Panc1 (cell line): ENCODE results near the gene CLINT1.

Source experiments
- POLR2AphosphoS5 ChIP-seq: IDR thresholded peaks from 2 replicates; pipeline ENCODE4 v1.6.1; 2012; ENCODE audit warnings: mild to moderate bottlenecking, low read depth, low read length, moderate library complexity
- SIN3A ChIP-seq: IDR thresholded peaks from 2 replicates; pipeline ENCODE4 v1.6.1; 2012; ENCODE audit warnings: low read depth, mild to moderate bottlenecking, low read length, moderate library complexity, borderline replicate concordance; ENCODE audit not compliant: insufficient read depth
- TCF7L2 ChIP-seq: IDR thresholded peaks from 2 replicates; pipeline ENCODE4 v1.6.1; 2011; ENCODE audit warnings: mild to moderate bottlenecking, low read depth, low read length, inconsistent platforms
- TF ChIP-seq, protein P1 (sequence below): fragments of 450-650 bp; IDR thresholded peaks from 2 replicates; pipeline ENCODE4 v1.5.1; 2017; ENCODE audit warnings: mild to moderate bottlenecking
- TF ChIP-seq, protein P2 (sequence below), 2 experiments: IDR thresholded peaks; 2 replicates each; pipeline ENCODE4 v1.6.1; 2011 to 2012; ENCODE audit warnings: low read depth in 2 of 2, control low read depth in 1 of 2, low read length in 1 of 2, mild to moderate bottlenecking in 1 of 2, moderate library complexity in 1 of 2; ENCODE audit not compliant: insufficient read depth in 1 of 2

DNA sequence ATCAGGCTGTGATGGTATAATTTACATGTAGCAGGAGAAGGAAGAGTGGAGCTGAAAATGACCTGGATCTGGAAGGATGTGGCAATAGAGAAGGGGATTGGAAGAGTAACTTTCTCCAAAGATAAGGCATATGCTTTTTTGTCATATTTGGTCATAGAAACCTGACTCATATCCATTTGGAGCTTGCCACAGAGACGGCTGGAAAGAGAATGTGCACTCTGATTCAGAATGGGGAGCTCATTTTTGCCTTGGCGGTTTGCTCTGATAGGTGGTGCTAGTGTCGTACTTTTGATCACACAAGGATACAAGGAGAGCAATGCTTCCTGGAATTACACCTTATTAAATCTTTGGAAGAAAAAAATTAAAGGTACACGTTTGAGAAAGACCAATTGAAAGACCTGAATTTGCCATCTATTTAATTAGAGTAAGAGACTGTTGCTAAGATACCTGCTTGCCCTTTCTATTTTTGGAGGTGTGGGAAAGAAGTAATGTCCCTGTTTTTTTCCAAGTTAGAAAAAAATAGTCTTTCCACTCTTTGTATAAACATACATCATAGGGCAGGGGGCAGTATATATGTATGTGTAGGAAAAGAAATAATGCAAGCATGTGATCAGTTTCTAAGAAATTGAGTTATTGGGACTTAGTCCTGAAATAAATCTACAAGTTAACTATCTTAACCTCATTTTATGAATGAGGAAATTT, 110.0 kb downstream of the CLINT1 start:
- no peak for TF ChIP-seq POLR2AphosphoS5
- TF ChIP-seq, protein P1, sequence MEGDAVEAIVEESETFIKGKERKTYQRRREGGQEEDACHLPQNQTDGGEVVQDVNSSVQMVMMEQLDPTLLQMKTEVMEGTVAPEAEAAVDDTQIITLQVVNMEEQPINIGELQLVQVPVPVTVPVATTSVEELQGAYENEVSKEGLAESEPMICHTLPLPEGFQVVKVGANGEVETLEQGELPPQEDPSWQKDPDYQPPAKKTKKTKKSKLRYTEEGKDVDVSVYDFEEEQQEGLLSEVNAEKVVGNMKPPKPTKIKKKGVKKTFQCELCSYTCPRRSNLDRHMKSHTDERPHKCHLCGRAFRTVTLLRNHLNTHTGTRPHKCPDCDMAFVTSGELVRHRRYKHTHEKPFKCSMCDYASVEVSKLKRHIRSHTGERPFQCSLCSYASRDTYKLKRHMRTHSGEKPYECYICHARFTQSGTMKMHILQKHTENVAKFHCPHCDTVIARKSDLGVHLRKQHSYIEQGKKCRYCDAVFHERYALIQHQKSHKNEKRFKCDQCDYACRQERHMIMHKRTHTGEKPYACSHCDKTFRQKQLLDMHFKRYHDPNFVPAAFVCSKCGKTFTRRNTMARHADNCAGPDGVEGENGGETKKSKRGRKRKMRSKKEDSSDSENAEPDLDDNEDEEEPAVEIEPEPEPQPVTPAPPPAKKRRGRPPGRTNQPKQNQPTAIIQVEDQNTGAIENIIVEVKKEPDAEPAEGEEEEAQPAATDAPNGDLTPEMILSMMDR = no peak
- TF ChIP-seq TCF7L2 = no peak
- TF ChIP-seq, protein P2, sequence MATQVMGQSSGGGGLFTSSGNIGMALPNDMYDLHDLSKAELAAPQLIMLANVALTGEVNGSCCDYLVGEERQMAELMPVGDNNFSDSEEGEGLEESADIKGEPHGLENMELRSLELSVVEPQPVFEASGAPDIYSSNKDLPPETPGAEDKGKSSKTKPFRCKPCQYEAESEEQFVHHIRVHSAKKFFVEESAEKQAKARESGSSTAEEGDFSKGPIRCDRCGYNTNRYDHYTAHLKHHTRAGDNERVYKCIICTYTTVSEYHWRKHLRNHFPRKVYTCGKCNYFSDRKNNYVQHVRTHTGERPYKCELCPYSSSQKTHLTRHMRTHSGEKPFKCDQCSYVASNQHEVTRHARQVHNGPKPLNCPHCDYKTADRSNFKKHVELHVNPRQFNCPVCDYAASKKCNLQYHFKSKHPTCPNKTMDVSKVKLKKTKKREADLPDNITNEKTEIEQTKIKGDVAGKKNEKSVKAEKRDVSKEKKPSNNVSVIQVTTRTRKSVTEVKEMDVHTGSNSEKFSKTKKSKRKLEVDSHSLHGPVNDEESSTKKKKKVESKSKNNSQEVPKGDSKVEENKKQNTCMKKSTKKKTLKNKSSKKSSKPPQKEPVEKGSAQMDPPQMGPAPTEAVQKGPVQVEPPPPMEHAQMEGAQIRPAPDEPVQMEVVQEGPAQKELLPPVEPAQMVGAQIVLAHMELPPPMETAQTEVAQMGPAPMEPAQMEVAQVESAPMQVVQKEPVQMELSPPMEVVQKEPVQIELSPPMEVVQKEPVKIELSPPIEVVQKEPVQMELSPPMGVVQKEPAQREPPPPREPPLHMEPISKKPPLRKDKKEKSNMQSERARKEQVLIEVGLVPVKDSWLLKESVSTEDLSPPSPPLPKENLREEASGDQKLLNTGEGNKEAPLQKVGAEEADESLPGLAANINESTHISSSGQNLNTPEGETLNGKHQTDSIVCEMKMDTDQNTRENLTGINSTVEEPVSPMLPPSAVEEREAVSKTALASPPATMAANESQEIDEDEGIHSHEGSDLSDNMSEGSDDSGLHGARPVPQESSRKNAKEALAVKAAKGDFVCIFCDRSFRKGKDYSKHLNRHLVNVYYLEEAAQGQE (IDR thresholded peaks at IDR 0.05; ENCODE audit: insufficient read depth in 1 of 2, low read depth in 2 of 2, low read length in 1 of 2) = no peak
- TF ChIP-seq SIN3A = no peak
